ENCODE measurements around the gene MLLT6.

DNA sequence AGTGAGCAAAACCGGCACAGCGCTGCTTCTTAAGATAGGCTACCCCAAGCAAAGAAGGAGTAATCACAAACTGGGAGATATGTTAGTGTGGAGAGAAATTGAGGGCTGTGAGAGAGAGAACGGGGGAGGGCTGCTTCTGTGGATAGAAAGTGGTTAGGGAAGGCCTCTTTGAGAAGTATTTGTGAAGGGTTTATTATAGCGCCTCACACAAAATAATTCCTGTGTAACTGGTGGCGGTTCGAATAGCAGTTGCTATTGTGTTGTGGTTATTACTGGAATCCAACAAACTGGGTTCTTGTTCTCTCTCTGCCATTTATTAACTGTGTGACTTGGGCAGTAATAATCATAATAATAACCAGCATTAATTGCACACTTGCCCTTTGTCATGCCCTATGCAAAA is 15.9 kb downstream of the MLLT6 start:
- TF ChIP-seq, protein P1, sequence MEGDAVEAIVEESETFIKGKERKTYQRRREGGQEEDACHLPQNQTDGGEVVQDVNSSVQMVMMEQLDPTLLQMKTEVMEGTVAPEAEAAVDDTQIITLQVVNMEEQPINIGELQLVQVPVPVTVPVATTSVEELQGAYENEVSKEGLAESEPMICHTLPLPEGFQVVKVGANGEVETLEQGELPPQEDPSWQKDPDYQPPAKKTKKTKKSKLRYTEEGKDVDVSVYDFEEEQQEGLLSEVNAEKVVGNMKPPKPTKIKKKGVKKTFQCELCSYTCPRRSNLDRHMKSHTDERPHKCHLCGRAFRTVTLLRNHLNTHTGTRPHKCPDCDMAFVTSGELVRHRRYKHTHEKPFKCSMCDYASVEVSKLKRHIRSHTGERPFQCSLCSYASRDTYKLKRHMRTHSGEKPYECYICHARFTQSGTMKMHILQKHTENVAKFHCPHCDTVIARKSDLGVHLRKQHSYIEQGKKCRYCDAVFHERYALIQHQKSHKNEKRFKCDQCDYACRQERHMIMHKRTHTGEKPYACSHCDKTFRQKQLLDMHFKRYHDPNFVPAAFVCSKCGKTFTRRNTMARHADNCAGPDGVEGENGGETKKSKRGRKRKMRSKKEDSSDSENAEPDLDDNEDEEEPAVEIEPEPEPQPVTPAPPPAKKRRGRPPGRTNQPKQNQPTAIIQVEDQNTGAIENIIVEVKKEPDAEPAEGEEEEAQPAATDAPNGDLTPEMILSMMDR (IDR thresholded peaks at IDR 0.05; ENCODE audit: low read length), result no peak
- no peak for TF ChIP-seq EZH2 (optimal IDR thresholded peaks at IDR 0.05; ENCODE audit: low read depth, low read length)
- no peak for TF ChIP-seq EZH2phosphoT487 (IDR thresholded peaks at IDR 0.05; ENCODE audit: low read length)
